ENCODE data around the gene MTNR1A.
"Not testable (repeated sequence)": the region's sequence is repeated elsewhere in the genome, so short reads cannot be mapped to it uniquely, and the experiment has no call there.

Gene MTNR1A

DNA sequence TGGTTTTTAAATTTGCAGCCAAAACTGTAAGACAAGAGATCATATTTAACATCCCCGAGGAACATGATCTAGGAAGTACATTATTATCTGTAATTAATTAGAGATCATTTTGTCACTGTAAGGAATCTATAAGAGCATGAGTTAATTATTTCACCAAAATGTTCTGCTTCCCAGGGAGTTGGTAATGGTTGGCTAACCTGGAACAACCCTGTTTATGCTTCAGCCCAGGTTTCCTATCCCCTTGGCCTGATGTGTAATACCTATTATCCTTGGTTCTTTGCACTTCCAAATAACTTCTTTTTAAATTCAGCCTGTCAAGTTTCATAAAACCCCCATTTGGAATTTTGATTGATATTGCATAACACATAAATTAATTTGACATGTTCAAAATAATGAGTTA, 6.4 kb upstream of the MTNR1A start:
- ATAC-seq = no peak

DNA sequence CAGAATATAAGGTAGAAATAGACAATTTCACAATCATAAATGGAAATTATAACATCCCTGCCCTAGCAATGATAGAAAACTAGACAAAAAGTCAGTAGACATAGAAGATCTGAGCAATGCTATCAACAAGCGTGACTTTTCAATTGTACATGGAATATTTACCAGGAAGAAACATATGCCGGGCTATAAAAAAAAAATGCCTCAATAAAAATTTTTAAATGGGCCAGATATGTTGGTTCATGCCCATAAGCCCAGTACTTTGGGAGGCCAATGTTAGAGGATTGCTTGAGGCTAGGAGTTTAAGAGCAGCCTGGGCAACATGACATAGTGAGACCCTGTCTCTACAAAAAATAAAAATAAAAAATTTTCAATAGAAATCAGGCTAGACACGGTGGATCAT, 5.3 kb upstream of the MTNR1A start:
- no peak for ATAC-seq
- no peak for DNase-seq

More for the DNA sequence above, 6.4 kb upstream of the MTNR1A start:
- no peak for DNase-seq

DNA sequence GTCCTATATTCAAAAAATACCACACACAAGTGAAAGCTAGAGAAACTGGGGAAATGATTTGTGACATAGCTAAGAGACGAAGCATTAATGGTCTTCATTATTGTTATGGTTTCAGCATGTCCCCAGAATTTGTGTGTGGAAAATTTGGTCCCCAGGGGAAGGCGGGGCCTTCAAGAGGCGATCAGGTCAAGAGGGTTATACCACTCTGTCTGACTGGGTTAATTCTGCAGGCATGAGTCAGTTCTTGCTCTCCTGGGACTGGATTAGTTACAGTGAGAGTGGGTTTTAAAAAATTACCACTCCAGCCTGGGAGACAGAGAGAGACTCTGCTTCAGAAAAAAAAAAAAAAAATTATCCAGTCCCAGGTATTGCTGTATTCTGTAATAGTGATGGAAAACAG, 2.1 kb upstream of the MTNR1A start:
- ATAC-seq = no peak

DNA sequence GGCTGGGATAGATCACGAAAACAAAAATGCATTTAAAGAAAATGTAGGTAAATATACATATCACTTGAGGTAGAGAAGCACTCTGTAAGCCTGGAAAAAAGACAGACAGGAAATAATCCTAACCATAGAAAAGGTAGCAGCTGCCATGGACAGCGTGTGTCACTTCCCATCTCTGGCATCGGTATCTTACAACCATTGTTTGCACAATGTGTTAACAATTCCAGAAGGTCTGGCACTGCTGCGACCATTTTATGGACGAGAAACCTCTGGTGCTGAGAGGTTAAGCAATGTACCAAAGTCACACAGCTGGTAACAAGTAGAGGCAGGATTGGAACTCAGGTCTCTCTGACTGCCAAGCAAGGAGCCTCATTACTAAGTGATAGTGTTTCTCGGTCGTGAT, 1.7 kb upstream of the MTNR1A start:
- DNase-seq (no peak), ATAC-seq (no peak)

More for the DNA sequence above, 2.1 kb upstream of the MTNR1A start:
- DNase-seq = no peak

DNA sequence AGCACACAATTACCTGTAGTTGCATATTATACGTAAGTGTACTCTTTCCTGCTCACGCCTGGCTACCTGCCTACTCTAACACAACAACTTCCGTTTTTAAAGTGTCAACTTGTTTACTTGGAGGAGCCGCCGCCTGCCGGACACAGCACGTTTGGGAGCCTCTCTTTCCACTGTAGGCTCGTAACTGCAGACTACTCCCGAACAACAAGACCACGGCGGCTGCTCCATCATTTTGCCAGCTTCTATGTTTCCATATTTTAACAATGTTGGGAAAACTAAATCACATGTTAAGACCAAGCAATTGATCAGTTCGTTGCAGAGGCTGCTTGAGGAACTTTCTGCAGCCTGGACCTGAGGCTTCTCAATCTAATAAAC, 841 bp downstream of the MTNR1A start:
- no peak for ATAC-seq
- DNase-seq = no peak

DNA sequence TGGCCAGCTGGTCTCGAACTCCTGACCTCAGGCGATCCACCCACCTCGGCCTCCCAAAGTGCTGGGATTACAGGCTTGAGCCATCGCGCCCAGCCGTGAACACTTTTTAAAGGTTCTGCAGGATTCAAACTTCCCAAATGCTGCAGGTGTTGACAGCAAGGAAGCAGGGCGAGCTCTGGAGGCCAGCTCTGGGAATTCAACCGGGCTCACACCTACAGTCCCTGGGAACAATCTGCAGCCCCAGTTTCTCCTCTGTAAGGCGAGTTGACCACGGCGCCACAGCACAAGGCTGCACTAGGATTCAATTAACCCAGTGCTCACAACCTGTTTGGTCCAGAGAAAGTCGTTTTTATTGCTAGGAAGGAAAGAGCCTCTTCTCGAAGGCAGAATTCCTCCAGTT, 1.6 kb downstream of the MTNR1A start:
- ATAC-seq (no peak), DNase-seq (no peak)

DNA sequence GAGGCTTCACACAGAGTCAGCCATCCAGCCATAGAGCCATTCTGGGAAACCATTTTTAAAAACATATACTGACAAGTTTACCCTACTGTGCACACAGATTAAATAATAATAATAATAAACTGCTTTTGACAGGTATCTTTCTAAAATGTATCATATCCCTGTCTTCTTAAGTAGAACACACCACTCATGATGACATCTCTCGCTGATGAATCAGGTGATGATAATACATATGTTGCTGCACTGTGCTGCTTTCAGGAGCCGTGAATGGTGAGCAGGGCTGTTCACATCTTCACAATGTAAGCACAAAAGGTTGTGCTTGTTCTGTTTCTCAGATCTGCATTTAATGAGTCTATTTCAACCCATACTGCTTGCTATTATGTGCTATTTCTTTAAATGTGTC, 3.5 kb downstream of the MTNR1A start:
- DNase-seq (no peak), ATAC-seq (no peak)

DNA sequence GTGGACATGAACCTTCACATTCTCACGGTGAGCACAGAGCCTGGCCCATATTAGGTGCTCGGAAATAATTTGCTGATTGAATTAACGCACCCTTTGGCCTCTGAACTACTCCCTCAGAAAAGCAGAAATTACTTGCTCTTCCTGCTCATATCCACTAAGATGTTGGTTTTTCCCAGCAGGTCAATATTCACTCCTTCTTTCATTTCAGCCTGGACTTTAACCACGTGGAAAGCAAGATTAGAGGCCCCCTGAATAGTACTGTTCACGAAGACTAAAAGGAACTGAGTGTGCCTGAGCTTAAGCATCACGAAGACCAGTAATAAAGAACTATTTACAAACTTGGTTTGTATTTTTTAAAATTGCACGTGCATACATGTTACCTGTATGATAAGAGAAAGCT, 9.9 kb downstream of the MTNR1A start:
- no peak for ATAC-seq

DNA sequence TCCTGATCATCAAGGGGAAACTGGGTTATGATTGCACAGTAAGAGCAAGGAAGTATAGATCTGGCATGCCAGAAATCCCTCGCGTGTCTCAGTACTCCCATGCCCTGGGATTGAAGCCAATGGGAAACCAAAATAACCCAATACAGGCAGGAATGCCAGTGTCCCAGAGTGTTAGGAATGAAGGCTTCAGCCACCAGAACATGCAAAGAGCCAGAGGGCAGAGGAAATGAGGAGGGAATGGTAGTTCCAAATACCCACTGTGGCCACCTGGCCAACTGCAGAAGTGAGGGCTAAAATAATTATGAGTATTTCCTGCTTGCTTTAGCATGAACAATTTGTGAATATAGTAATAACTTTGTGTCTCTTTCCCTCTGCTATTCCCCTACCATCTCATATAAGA, 12.2 kb downstream of the MTNR1A start:
- ATAC-seq (no peak), DNase-seq (no peak)

More for the DNA sequence above, 9.9 kb downstream of the MTNR1A start:
- no peak for DNase-seq

DNA sequence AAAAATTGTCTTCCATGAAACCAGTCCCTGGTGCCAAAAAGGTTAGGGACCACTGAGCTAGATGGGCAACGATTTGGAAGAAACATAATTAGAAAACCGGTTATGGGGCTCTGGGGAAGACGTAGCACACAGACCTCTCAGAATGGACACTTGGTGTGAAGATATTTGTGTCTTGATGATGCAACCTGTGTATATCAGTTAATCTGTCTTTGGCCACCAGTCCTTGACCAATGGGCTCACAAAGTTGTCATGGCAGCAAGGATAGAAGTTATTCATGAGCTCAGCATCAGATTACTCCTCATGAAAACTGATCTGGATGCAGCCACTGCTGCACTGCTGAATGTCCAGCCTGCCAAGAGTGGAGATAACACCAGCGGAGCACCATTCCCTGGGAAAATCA, 13.6 kb downstream of the MTNR1A start:
- no peak for DNase-seq
- ATAC-seq = no peak

DNA sequence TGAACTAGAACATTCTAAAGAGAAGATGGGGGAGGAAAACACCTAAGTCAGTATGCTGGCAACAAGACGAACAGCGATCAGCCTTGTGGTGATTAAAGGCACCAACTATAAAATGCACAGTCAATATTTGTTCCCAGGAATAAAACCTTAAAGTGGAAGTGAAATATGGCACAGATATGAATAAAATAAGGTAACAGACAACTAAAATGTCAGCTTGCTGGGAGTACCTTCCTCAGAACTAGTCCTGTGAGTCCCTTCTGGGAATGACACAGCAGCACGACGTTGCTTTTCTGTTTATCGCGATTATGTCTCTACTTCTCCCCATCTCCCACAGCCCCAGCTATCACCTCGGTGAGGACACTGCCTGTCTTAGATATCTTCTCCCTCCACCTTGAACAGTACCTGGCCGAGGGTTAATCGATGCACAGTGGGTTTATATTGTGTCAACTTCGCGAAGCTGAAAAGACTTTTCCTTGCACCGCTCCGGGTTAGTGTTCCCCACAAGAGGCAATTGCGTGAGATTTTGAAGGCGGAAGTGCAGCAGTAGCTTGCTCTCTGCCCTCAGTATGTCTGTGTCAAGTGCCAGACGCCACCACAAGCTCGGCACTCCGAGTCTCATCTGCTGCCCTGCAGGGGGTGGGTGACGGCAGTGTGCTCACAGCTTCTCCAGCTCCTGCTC, 17.4 kb downstream of the MTNR1A start:
- no peak for DNase-seq
- no peak for ATAC-seq

DNA sequence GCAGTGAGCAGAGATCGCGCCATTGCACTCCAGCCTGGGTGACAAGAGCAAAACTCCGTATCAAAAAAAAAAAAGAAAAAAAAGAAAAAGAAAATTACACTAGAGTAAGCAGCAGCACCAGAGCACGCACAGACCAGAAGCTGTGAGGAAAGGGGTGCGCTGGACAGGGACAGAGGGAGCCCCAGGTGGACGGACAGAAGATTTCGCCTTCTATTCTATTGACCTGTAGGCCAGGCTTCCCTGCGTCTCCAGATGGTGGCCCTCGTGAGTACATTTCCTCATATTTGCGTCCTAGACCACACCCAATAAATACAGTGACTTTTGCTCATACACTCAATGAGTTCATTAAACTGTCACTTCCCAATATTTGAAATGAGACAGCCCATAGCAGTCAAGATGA, 19.1 kb downstream of the MTNR1A start:
- ATAC-seq = no peak
- DNase-seq = no peak

DNA sequence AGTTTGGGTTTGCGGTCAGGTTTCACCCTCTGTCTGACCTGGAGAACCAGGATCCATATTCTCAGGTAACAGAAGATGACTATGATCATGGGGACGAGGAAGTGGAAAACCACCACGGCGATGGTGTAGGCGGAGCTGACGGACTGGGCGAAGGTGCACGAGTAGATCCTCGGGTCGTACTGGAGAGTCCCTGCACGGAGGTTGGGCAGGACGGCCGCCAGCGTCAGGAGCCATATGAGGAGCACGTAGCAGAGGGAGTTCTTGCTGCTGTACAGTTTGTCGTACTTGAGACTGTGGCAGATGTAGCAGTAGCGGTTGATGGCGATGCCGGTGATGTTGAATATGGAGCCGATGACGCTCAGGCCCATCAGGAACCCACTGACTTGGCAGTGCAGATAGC, 21.3 kb downstream of the MTNR1A start:
- no peak for ATAC-seq
- DNase-seq = no peak

DNA sequence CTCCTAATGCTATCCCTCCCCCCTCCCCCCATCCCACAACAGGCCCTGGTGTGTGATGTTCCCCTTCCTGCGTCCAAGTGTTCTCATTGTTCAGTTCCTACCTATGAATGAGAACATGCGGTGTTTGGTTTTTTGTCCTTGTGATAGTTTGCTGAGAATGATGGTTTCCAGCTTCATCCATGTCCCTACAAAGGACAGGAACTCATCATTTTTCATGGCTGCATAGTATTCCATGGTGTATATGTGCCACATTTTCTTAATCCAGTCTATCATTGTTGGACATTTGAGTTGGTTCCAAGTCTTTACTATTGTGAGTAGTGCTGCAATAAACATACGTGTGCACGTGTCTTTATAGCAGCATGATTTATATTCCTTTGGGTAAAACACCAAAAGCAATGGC, 31.4 kb downstream of the MTNR1A start:
- ATAC-seq, DNase-seq: not testable (repeated sequence)

DNA sequence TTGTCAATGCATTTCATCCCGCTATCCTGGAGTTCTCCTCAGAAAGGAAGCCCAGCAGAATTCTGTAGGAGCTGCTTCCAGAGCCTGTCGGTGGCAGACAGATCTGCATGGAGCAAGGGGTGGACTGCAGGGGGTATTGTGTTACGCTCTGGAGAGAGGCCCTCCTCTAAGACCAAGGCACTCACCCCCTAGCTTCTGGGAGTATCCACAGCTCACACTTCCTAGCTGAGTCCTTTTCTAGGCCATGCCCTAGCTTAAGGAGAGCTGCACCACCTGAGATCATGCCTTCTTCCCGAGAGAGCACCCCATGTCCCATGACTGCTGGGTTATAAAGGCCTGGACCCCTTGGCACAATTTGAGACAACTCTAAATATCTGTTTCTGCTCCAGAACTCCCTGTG, 39.1 kb downstream of the MTNR1A start:
- DNase-seq = no peak
- no peak for ATAC-seq

DNA sequence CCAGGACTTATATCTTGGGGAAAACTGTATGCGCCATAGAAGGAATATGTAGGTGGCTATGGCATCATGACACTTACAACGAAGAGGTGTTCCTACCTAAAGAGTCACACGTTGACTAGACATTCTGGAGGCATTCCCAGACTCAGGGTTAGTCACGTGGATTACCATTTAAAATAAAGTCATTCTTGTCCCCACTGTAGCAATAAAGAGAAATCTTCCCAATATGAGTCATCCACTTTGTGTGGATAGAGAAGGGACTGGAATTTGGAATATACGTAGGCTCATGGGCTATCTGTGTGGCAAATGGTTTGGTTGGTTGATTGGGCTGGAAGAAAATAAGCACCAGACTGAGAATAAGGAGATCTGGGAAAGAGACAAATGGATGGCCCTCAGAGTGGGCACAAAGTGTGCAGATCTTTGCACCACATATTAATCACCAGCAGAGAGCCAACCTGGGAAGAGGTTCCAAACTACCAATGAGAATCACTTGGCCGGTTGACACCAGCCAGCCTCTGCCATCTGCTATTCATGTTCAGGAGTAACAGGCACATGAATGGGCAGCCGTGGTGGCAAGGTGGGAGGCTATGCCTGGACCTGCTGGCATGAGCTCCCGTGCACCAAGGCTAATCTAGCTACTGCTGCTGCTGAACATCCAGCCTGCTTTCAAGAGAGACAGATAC, 41.0 kb downstream of the MTNR1A start:
- ATAC-seq (no peak), DNase-seq (no peak)

DNA sequence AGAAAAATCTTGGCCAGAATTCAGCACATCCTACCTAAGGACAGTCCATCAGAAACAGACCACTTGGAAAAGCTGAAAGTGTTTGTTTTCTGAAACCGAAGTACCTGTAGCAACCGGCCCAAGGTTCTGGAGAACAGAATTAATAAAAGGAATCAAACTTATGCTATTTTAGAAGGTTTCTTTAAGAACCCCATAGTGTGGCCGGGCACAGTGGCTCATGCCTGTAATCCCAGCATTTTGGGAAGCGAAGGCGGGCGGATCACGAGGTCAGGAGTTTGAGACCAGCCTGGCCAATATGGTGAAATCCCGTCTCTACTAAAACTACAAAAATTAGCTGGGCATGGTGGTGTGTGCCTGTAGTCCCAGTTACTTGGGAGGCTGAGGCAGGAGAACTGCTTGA, 50.6 kb downstream of the MTNR1A start:
- not testable (repeated sequence) for ATAC-seq, DNase-seq

DNA sequence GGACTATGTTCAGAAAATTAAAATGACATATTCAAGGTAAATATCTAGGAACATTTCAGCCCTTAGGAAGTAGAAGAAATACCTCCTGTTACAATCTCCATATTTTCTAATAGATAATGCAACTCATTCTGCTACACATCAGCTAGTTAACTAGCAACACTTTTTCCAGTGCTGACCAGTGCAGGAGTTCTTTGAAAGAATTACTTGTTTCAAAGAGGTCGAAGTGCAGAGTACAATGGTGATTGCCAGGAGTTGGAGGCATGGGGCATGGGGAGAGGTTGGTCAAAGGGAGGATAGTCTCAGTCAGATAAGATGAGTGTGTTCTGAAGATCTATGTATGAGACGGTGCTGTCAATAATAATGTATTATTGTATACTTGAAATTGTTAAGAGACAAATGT, 53.1 kb downstream of the MTNR1A start:
- ATAC-seq (no peak), DNase-seq (no peak)

DNA sequence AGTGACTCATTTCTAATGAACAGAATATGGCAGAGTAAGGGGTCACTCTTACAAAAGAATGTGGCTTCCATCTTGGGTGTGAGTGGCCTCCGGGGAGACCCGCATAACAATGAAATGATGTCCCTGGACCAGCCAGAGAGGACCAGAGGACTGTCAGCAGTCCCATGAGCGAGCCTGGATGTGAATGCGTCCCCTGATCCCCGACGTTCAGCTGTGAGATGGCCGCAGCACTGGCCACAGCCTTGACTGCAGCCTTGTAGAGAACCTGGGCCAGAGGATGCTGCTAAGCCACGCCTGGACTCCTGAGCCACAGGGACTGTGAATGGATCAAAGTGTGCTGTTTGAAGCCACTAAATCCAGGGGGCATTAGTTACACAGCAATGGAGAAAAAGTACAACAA, 53.8 kb downstream of the MTNR1A start:
- ATAC-seq (no peak), DNase-seq (no peak)

DNA sequence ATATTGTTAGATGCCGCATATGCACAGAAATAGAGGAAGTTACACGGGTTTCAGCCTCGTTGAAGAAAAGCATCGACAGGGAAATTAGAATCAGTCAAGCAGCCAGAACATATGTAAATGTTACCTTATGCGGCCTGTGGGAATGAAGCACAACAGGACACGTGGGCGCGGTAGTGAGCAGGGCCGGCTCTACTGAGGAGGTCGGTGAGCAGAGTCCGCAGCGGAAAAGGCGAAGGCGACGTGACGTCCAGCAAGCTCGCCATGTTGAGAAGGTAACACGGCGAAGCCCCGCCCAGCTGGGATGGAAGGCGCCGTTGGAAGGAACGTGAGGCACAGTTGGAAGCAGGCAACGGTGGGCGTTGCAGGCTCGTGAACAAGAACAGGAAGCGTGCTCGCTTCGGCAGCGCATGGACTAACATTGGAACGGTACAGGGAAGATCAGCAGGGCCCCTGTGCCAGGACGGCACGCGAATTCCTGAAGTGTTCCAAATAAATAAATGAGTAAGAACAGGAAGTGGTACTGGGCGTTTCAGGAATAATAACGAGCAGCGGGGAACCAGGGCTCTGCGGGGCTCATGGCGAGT, 54.6 kb downstream of the MTNR1A start:
- DNase-seq = no peak
- ATAC-seq = no peak

DNA sequence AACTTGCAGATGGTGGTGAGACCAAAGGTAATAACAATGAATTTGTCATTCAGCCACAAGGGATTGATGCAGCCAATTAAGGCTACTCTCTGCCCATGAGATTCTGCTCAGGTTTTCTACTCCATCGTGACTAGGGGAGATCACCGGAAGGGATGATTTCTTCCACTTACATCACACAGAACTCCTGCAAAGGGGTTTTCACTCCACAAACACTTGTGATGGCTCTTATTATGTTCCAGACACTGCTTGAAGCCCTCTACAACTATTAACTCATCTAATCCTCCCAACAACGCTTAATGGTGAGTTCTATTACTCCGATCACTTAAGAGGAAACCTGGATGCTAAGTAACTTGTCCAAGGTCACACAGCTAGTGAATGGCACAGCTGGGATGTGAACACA, 55.9 kb downstream of the MTNR1A start:
- no peak for DNase-seq
- ATAC-seq = no peak

DNA sequence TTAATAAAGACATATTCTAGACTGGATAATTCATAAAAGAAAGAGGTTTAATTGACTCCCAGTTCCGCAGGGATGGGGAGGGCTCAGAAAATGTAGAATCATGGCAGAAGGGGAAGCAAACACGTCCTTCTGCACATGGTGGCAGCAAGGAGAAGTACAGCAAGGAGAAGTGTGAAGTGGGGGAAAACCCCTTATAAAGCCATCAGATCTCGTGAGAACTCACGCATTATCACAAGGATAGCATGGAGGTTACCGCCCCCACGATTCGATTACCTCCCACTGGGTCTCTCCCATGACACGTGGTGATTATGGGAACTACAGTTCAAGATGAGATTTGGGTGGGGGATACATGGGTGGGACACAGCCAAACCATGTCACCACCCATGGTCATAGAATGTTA, 58.3 kb downstream of the MTNR1A start:
- ATAC-seq (no peak), DNase-seq (no peak)

DNA sequence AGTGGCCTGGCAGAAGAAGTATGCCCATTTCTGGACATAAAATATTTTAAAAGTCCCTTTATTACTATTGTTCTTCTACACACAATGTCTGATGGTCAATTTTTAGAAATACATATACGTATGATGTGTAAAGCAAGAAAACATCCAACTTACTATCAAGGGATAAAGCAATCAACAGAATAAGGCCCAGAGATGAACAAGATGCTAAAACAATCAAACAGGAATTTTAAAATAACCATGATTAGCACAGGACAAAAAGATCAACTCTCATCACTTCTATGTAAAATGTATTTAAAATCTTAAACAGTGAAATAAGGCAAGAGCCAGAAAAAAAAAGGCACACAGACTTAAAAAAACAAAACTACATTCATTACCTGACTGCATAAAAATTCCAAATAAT, 60.9 kb downstream of the MTNR1A start:
- ATAC-seq (no peak), DNase-seq (no peak)

DNA sequence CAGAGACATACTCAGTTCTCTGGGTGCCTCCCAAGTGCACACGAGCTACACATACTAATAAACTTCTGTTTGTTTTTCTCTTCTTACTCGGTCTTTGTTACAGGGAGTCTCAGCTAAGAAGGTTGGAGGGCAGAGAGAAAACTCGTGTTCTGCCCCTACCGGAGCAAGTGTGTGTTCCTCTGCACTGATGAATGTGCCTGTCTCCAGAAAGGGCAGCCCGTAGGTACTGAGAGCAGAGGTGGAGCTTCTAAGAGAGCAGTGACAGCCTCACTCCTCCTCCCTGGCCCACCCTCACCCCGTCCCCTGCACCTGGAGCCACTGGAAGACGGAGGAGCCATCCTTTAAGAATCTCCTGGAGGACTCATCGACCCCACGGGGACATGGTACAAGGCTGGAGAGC, 67.6 kb downstream of the MTNR1A start:
- DNase-seq (no peak), ATAC-seq (no peak)

All from stimulated activated naive CD8-positive, alpha-beta T cell treated with anti-CD3 and anti-CD28 coated beads, Interleukin-15, Interleukin-2, amounts not matched to agents 100 U/mL and 50 U/mL, for 24 hours (primary cell).